Heart right ventricle (tissue), 16 donors: Measurements from ENCODE around the gene NFE2L3. TPM values are rescaled to one million over a fixed set of nuclear protein-coding genes. Genes with fewer than 3 reads are reported as not detected.

ENCODE experiments used
- ATAC-seq, 8 donors: fragments of 200-7000 bp; cut with Tn5 transposase; one replicate each; pipeline ENCODE4 v1.9.1; 2020; ENCODE audit warnings: mild to moderate bottlenecking in 8 of 8, moderate library complexity in 8 of 8, moderate number of reproducible peaks in 1 of 8
- DNase-seq, 2 donors: peaks; one replicate each; pipeline ENCODE4 v3.0.0-alpha.2; 2020
- H3K27ac ChIP-seq, 10 donors: fragments of 200-600 bp; sonication (generic) in 2 of 10; one replicate each; pipeline versions ENCODE4 v1.5.0 to v1.8.0; 2020 to 2022; ENCODE audit warnings: mild to moderate bottlenecking in 3 of 10
- H3K27me3 ChIP-seq, 7 donors: fragments of 200-600 bp; one replicate each; pipeline ENCODE4 v1.8.0; 2021 to 2022; ENCODE audit warnings: mild to moderate bottlenecking in 2 of 7
- H3K36me3 ChIP-seq, 9 donors: fragments of 200-600 bp; sonication (generic) in 1 of 9; one replicate each; pipeline versions ENCODE4 v1.5.0 to v1.8.0; 2020 to 2022; ENCODE audit warnings: mild to moderate bottlenecking in 2 of 9
- H3K4me1 ChIP-seq, 9 donors: fragments of 200-600 bp; sonication (generic) in 1 of 9; one replicate each; pipeline versions ENCODE4 v1.5.0 to v1.8.0; 2020 to 2022; ENCODE audit warnings: mild to moderate bottlenecking in 4 of 9
- H3K4me3 ChIP-seq, 10 donors: fragments of 200-600 bp; sonication (generic) in 2 of 10; one replicate each; pipeline versions ENCODE4 v1.5.0 to v1.8.0; 2020 to 2022; ENCODE audit warnings: mild to moderate bottlenecking in 7 of 10, moderate library complexity in 2 of 10
- H3K9me3 ChIP-seq, 11 donors: fragments of 200-600 bp in 10 of 11; sonication (generic) in 2 of 11; one replicate each; pipeline versions ENCODE4 v1.5.0 to v1.8.0; 2013 to 2022; ENCODE audit warnings: mild to moderate bottlenecking in 2 of 11, control low read depth in 1 of 11, moderate library complexity in 1 of 11
- WGBS, 2 donors: extraction: QIAGEN DNeasy Blood & Tissue Kit; methylation state at CpG; one replicate each; pipeline ENCODE4 v1.1.7; 2013; ENCODE audit warnings: inconsistent platforms in 1 of 2; 5-methylcytosine and 5-hydroxymethylcytosine counted together
- intact Hi-C, 10 donors: fragments of 100-400 bp; cut with DNase I; formaldehyde crosslinking; loops; one replicate each; pipeline versions ENCODE4 v1.11.1 to v1.14.2; 2022
- polyA plus RNA-seq, 2 donors: library from polyadenylated mRNA; stranded (reverse); fragments of 200-250 nt; gene quantifications; one replicate each; pipeline ENCODE4 v1.2.3, GENCODE V29; 2013
- total RNA-seq, 10 donors: library from RNA; stranded (reverse); fragmentation: NEBNext Ultra II Directional in 3 of 10; extraction: Animal tissue kit (Norgen Biotek cat#: 25700) in 3 of 10; gene quantifications; one replicate each; pipeline versions ENCODE4 v1.2.1 to v1.2.4, GENCODE V29; 2021 to 2023
- TF ChIP-seq, protein P1 (sequence below), 9 donors: fragments of 200-600 bp; sonication (generic) in 2 of 9; IDR thresholded peaks; one replicate each; pipeline versions ENCODE4 v1.5.0 to v1.8.0; 2021 to 2022; ENCODE audit warnings: antibody characterized with exemption in 9 of 9, mild to moderate bottlenecking in 5 of 9, moderate library complexity in 1 of 9
- donor health status: Arrhythmogenic right ventricular cardiomyopathy.
- donor health status: ischemic (EF 13 %, LVEDD 7.1; RV severe dilation, severe dysfunction).
- donor health status: healthy with polysubstance abuse.
- donor health status: DM: no; HTN: yes; CAD: no.
- donor health status: DM: no; HTN: no; CAD: no.
- donor health status: ischemic (EF 25% LVEDD 6.9; RV normal size, moderate dysfunction).
- donor health status: ischemic (EF 25% LVEDD 5.7; RV mildly dilated, moderate dysfunction).
- donor health status: healthy.
- donor health status: DM: yes; HTN: yes; CAD: no.
- donor health status: Ischemic cardiomyopathy.
- donor health status: ischemic (EF 35%, LVEDD 5.7; RV mildly dilated, moderate dysfunction).
- donor health status: nonischemic (EF 11% LVEDD 7.7; RV severe dilation, severe dysfunction).
- donor health status: DM: yes; HTN: yes; CAD: no.
- donor health status: PGD.
- donor health status: ischemic (EF 29% LVEDD 5.4; RV normal size, mild dysfunction).
- donor health status: nonischemic (EF 23%, LVEDD 6.1; RV moderate dilation, normal function).

NFE2L3 gene
- total and polyA plus RNA-seq, 12 donors, result 0.32 to 4.1 (median 1.1) TPM

DNA sequence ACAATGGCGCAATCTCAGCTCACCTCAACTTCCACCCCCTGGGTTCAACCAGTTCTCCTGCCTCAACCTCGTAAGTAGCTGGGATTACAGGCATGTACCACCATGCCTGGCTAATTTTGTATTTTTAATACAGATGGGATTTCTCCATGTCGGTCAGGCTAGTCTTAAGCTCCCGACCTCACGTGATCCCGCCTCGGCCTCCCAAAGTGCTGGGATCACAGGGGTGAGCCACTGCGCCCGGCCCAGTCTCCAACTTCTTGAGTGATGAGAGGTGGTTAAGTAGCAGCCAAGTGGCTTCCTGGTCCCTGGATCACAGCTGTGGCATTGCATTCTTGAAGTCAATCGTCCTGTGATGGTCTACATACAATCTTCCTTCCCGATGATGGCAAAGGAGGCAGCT lies 46.1 kb upstream of the NFE2L3 start:
- Histone ChIP-seq H3K9me3 (no peaks in the 10 kb centered on the region), H3K4me3 (no peak overlapping the region), H3K27me3 (peaks cover 0 to 25% (median 12%) of the 10 kb centered on the region in 7 donors), H3K27ac (no peak overlapping the region), H3K4me1 (peaks cover 0 to 3% (median 0%) of the 10 kb centered on the region in 9 donors), H3K36me3 (no peaks in the 10 kb centered on the region)
- DNase-seq (no peak), ATAC-seq (no peak)
- 90 to 91% methylated on average over 11 of the region's 11 CpGs for WGBS, 2 donors
- intact Hi-C loops, result no loop called here
- TF ChIP-seq, protein P1, sequence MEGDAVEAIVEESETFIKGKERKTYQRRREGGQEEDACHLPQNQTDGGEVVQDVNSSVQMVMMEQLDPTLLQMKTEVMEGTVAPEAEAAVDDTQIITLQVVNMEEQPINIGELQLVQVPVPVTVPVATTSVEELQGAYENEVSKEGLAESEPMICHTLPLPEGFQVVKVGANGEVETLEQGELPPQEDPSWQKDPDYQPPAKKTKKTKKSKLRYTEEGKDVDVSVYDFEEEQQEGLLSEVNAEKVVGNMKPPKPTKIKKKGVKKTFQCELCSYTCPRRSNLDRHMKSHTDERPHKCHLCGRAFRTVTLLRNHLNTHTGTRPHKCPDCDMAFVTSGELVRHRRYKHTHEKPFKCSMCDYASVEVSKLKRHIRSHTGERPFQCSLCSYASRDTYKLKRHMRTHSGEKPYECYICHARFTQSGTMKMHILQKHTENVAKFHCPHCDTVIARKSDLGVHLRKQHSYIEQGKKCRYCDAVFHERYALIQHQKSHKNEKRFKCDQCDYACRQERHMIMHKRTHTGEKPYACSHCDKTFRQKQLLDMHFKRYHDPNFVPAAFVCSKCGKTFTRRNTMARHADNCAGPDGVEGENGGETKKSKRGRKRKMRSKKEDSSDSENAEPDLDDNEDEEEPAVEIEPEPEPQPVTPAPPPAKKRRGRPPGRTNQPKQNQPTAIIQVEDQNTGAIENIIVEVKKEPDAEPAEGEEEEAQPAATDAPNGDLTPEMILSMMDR (IDR thresholded peaks at IDR 0.05), result no peak

- H3K27me3 ChIP-seq, result peaks cover 0 to 36% (median 8%) of the 10 kb centered on the region in 7 donors
- H3K9me3 ChIP-seq, result no peaks in the 10 kb centered on the region
- DNase-seq (no peak), ATAC-seq (no peak)
- WGBS, 2 donors, result 82 to 90% methylated on average over 6 of the region's 6 CpGs
- no peak overlapping the region for H3K27ac ChIP-seq
- H3K36me3 ChIP-seq, result no peaks in the 10 kb centered on the region
- no peaks in the 10 kb centered on the region for H3K4me1 ChIP-seq
- TF ChIP-seq, protein P1 (IDR thresholded peaks at IDR 0.05), result no peak
- intact Hi-C loops, result no loop called here
- H3K4me3 ChIP-seq, result no peak overlapping the region
These were observed 39.7 kb upstream of the NFE2L3 start for GRCh38 chr7:26112203-26112740.

GRCh38 chr7:26115650-26116049 lies 36.3 kb upstream of the NFE2L3 start:
- Histone ChIP-seq H3K4me1 (no peaks in the 10 kb centered on the region), H3K27ac (no peak overlapping the region), H3K4me3 (no peak overlapping the region), H3K9me3 (no peaks in the 10 kb centered on the region), H3K27me3 (peaks cover 0 to 52% (median 26%) of the 10 kb centered on the region in 7 donors), H3K36me3 (no peaks in the 10 kb centered on the region)
- WGBS, 2 donors, result 45 to 59% methylated on average over 5 of the region's 5 CpGs
- intact Hi-C loops, result no loop called here
- ATAC-seq (no peak), DNase-seq (no peak)
- TF ChIP-seq, protein P1 (IDR thresholded peaks at IDR 0.05), result no peak

DNA sequence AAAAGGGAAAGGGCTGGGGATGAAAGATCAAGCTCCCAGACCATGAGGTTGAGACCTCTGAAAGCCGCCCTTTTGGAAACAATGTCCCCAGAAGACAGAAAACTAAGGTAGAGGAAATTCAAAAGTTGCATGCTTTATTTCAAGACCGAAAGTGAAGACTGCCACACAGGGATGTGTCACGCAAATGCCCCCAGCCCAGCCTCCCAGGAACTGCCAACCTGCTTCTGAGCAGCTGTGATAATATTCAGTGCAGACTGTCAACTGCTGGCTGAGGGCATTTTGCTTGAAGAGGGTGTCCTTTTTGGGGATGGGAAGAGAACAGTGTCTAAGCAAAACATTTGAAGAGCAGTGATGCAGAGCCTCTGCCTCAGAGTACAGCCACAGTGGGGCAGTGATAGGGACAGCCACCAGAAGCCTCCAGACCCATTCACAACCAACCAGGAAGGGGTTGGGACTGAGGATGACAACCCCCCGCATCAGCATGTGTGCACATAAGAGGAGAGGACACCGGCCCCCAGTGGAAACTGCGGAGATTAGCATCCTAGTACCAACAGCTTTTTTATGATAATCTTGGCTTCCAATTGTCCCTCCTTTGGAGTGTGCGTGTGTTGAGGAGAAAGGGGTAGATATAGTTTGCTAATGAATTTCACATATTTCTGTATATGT lies 34.7 kb upstream of the NFE2L3 start:
- 46 to 47% methylated on average over 7 of the region's 7 CpGs for WGBS, 2 donors
- DNase-seq (no peak), ATAC-seq (no peak)
- intact Hi-C loops, result no loop called here
- H3K36me3 ChIP-seq, result no peaks in the 10 kb centered on the region
- TF ChIP-seq, protein P1 (IDR thresholded peaks at IDR 0.05), result no peak
- H3K4me1 ChIP-seq, result no peaks in the 10 kb centered on the region
- H3K4me3 ChIP-seq, result no peak overlapping the region
- peaks cover 0 to 64% (median 26%) of the 10 kb centered on the region in 7 donors for H3K27me3 ChIP-seq
- H3K27ac ChIP-seq, result no peak overlapping the region
- H3K9me3 ChIP-seq, result no peaks in the 10 kb centered on the region
